ENCODE measurements around the gene CBFA2T2.

Gene CBFA2T2

GRCh38 chr20:33635341-33635740, 145.4 kb downstream of the CBFA2T2 start:
- TF ChIP-seq, protein P1, sequence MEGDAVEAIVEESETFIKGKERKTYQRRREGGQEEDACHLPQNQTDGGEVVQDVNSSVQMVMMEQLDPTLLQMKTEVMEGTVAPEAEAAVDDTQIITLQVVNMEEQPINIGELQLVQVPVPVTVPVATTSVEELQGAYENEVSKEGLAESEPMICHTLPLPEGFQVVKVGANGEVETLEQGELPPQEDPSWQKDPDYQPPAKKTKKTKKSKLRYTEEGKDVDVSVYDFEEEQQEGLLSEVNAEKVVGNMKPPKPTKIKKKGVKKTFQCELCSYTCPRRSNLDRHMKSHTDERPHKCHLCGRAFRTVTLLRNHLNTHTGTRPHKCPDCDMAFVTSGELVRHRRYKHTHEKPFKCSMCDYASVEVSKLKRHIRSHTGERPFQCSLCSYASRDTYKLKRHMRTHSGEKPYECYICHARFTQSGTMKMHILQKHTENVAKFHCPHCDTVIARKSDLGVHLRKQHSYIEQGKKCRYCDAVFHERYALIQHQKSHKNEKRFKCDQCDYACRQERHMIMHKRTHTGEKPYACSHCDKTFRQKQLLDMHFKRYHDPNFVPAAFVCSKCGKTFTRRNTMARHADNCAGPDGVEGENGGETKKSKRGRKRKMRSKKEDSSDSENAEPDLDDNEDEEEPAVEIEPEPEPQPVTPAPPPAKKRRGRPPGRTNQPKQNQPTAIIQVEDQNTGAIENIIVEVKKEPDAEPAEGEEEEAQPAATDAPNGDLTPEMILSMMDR (IDR thresholded peaks at IDR 0.05; ENCODE audit: low read depth, low read length, missing control alignments) = no peak
- no peak for DNase-seq
- H3K27me3 ChIP-seq (replicated peaks) = no peaks in the 10 kb centered on the region
- in situ Hi-C loops (cut with HindIII; ENCODE audit: low pct_ligation_motif_present, low sequenced_read_pairs) = no loop called here
- H3K4me3 ChIP-seq (ENCODE audit: low read depth, low read length) = no peak overlapping the region
- H3K36me3 ChIP-seq (replicated peaks) = peaks cover 10% of the 10 kb centered on the region
- no peak overlapping the region for H3K27ac ChIP-seq

DNA sequence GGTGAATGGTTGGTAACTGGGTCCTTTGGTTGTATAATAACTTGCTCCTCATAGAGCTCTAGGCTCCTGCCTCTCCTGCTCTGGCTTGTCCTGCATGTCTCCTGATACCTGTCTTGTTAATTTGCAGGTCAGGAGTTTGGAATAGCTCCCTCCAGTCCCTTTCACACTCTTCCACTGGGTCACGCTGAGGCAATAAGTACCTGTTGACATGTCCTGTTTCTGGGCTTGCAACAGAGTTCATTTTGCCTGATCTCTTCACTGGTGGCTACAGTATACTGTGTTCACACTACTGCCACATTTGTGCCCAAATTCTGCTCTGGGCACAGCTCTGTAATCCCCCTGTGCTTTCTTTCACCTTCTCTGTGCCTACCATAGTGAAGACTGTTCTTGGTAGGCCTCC, 146.9 kb downstream of the CBFA2T2 start:
- H3K27ac ChIP-seq = no peak overlapping the region
- H3K27me3 ChIP-seq (replicated peaks) = no peaks in the 10 kb centered on the region
- peaks cover 10% of the 10 kb centered on the region for H3K36me3 ChIP-seq (replicated peaks)
- in situ Hi-C loops (cut with HindIII; ENCODE audit: low pct_ligation_motif_present, low sequenced_read_pairs) = no loop called here
- TF ChIP-seq, protein P1 (IDR thresholded peaks at IDR 0.05; ENCODE audit: low read depth, low read length, missing control alignments) = no peak
- DNase-seq = no peak
- no peak overlapping the region for H3K4me3 ChIP-seq (ENCODE audit: low read depth, low read length)

GRCh38 chr20:33640287-33640686, 150.4 kb downstream of the CBFA2T2 start:
- Histone ChIP-seq H3K27me3 (replicated peaks) (no peaks in the 10 kb centered on the region), H3K4me3 (ENCODE audit: low read depth, low read length) (no peak overlapping the region), H3K36me3 (replicated peaks) (peaks cover 12% of the 10 kb centered on the region), H3K27ac (no peak overlapping the region)
- in situ Hi-C loops (cut with HindIII; ENCODE audit: low pct_ligation_motif_present, low sequenced_read_pairs) = no loop called here
- TF ChIP-seq, protein P1 (IDR thresholded peaks at IDR 0.05; ENCODE audit: low read depth, low read length, missing control alignments) = no peak
- DNase-seq = peak; percentile 24

- Histone ChIP-seq H3K36me3 (replicated peaks) (peaks cover 12% of the 10 kb centered on the region), H3K27ac (no peak overlapping the region), H3K4me3 (ENCODE audit: low read depth, low read length) (no peak overlapping the region), H3K27me3 (replicated peaks) (no peaks in the 10 kb centered on the region)
- no peak for DNase-seq
- TF ChIP-seq, protein P1 (IDR thresholded peaks at IDR 0.05; ENCODE audit: low read depth, low read length, missing control alignments) = no peak
- in situ Hi-C loops (cut with HindIII; ENCODE audit: low pct_ligation_motif_present, low sequenced_read_pairs) = no loop called here
These were observed 154.6 kb downstream of the CBFA2T2 start for GRCh38 chr20:33644313-33645071.

- DNase-seq = no peak
- TF ChIP-seq, protein P1 (IDR thresholded peaks at IDR 0.05; ENCODE audit: low read depth, low read length, missing control alignments) = no peak
- in situ Hi-C loops (cut with HindIII; ENCODE audit: low pct_ligation_motif_present, low sequenced_read_pairs) = no loop called here
- Histone ChIP-seq H3K27me3 (replicated peaks) (no peaks in the 10 kb centered on the region), H3K27ac (no peak overlapping the region), H3K4me3 (ENCODE audit: low read depth, low read length) (no peak overlapping the region), H3K36me3 (replicated peaks) (peaks cover 12% of the 10 kb centered on the region)
These were observed 155.1 kb downstream of the CBFA2T2 start for GRCh38 chr20:33645072-33645358.

GRCh38 chr20:33645396-33645795, 155.5 kb downstream of the CBFA2T2 start:
- DNase-seq = no peak
- Histone ChIP-seq H3K27ac (no peak overlapping the region), H3K27me3 (replicated peaks) (no peaks in the 10 kb centered on the region), H3K36me3 (replicated peaks) (peaks cover 9% of the 10 kb centered on the region), H3K4me3 (ENCODE audit: low read depth, low read length) (no peak overlapping the region)
- TF ChIP-seq, protein P1 (IDR thresholded peaks at IDR 0.05; ENCODE audit: low read depth, low read length, missing control alignments) = no peak
- in situ Hi-C loops (cut with HindIII; ENCODE audit: low pct_ligation_motif_present, low sequenced_read_pairs) = no loop called here
